Mammary epithelial cell (primary cell): ENCODE results near the gene TECTA.

ENCODE experiments used
- CTCF ChIP-seq, 2 donors: IDR thresholded peaks in 1 of 2; conservative IDR thresholded peaks in 1 of 2; 2 replicates each; pipeline ENCODE4 v1.5.1; 2011 to 2012; ENCODE audit warnings: inconsistent platforms in 2 of 2, low read length in 2 of 2, mild to moderate bottlenecking in 2 of 2, control low read depth in 1 of 2, low read depth in 1 of 2; ENCODE audit not compliant: insufficient read depth in 1 of 2; ENCODE audit errors: extremely low read depth in 1 of 2
- EZH2 ChIP-seq: IDR thresholded peaks from 2 replicates; pipeline ENCODE4 v1.6.1; 2012; ENCODE audit warnings: low read length, inconsistent platforms, borderline replicate concordance

GRCh38 chr11:121213362-121213893 is 112.4 kb downstream of the TECTA start:
- TF ChIP-seq CTCF (conservative IDR thresholded peaks at IDR 0.05 in 1 of 2, IDR thresholded peaks at IDR 0.05 in 1 of 2; ENCODE audit: extremely low read depth in 1 of 2, insufficient read depth in 1 of 2, low read depth in 1 of 2, low read length in 2 of 2) (no peak), EZH2 (no peak)
